H1 (cell line): ENCODE results near the gene PDZK1IP1. TPM values are rescaled to one million over a fixed set of nuclear protein-coding genes. Genes with fewer than 3 reads are reported as not detected.

Experiments used
- CTCF ChIA-PET: fragments of 300-600 bp; sonication (Branson Sonifier 250); formaldehyde crosslinking; loops from one replicate; lab custom pipeline; 2021; ENCODE audit not compliant: partially characterized antibody; lab: Charles Lee
- POLR2A ChIA-PET: fragments of 300-600 bp; sonication (Branson Sonifier 250); formaldehyde crosslinking; loops from one replicate; lab custom pipeline; 2021; ENCODE audit warnings: inconsistent platforms; ENCODE audit not compliant: partially characterized antibody; lab: Charles Lee
- DNase-seq, 2 experiments: peaks; one replicate each; pipeline versions ENCODE4 v3.0.0 to v3.0.0-alpha.2; 2010 to 2022; ENCODE audit warnings: low spot score in 2 of 2, low read depth in 1 of 2, mixed read lengths in 1 of 2
- FAIRE-seq: peaks from 2 replicates; lab custom pipeline; 2011; peaks lifted over from hg19 to GRCh38; lab: Jason Lieb, UNC
- H2AFZ ChIP-seq: 2 replicates; pipeline ENCODE4 v1.8.1; 2012; ENCODE audit warnings: low read length, inconsistent platforms
- H2AK5ac ChIP-seq: 2 replicates; pipeline ENCODE4 v1.6.1; 2013; ENCODE audit warnings: low read depth, low read length
- H2BK120ac ChIP-seq: replicated peaks from 2 replicates; pipeline ENCODE3; 2013; ENCODE audit warnings: low read depth, low read length, inconsistent platforms
- H2BK12ac ChIP-seq: 2 replicates; pipeline ENCODE4 v1.6.1; 2013; ENCODE audit warnings: low read depth, low read length
- H2BK15ac ChIP-seq: 2 replicates; pipeline ENCODE4 v1.6.1; 2013; ENCODE audit warnings: low read length
- H2BK20ac ChIP-seq: 2 replicates; pipeline ENCODE4 v1.6.1; 2013; ENCODE audit warnings: low read length
- H2BK5ac ChIP-seq: 2 replicates; pipeline ENCODE4 v1.6.1; 2013; ENCODE audit warnings: low read depth, low read length
- H3K14ac ChIP-seq: 2 replicates; pipeline ENCODE4 v1.6.1; 2013; ENCODE audit warnings: inconsistent platforms; ENCODE audit not compliant: insufficient read length
- H3K18ac ChIP-seq: 2 replicates; pipeline ENCODE4 v1.6.1; 2013; ENCODE audit warnings: low read length; ENCODE audit errors: extremely low read depth
- H3K23ac ChIP-seq: 2 replicates; pipeline ENCODE4 v1.6.1; 2013; ENCODE audit warnings: inconsistent platforms; ENCODE audit not compliant: insufficient read length
- H3K23me2 ChIP-seq: 2 replicates; pipeline ENCODE4 v1.6.1; 2013; ENCODE audit warnings: low read depth, low read length
- H3K27ac ChIP-seq: 2 replicates; pipeline ENCODE4 v1.6.1; 2011; ENCODE audit warnings: low read depth, low read length, inconsistent platforms
- H3K27me3 ChIP-seq, 4 experiments: replicated peaks in 1 of 4; 1 replicate in 1 of 4; 2 replicates in 3 of 4; pipeline versions ENCODE4 v1.6.1 to v1.8.1; 2011 to 2013; ENCODE audit warnings: low read length in 3 of 4, mild to moderate bottlenecking in 3 of 4, inconsistent platforms in 2 of 4, mixed read lengths in 2 of 4, moderate library complexity in 1 of 4; ENCODE audit not compliant: control insufficient read depth in 3 of 4, insufficient read depth in 3 of 4; ENCODE audit errors: extremely low read depth in 1 of 4
- H3K36me3 ChIP-seq, 4 experiments: 2 replicates each; pipeline versions ENCODE4 v1.6.1 to v1.8.1; 2011 to 2013; ENCODE audit warnings: mild to moderate bottlenecking in 4 of 4, low read length in 3 of 4, moderate library complexity in 2 of 4, control low read depth in 1 of 4, inconsistent platforms in 1 of 4; ENCODE audit not compliant: insufficient read depth in 4 of 4, control insufficient read depth in 2 of 4
- H3K4ac ChIP-seq: replicated peaks from 2 replicates; pipeline ENCODE3; 2013; ENCODE audit warnings: low read length, low read depth, mixed read lengths, inconsistent platforms; ENCODE audit not compliant: insufficient read length
- H3K4me1 ChIP-seq, 4 experiments: replicated peaks in 1 of 4; 1 replicate in 1 of 4; 2 replicates in 3 of 4; pipeline versions ENCODE4 v1.6.1 to v1.8.1; 2011 to 2013; ENCODE audit warnings: low read length in 3 of 4, inconsistent platforms in 2 of 4, mixed read lengths in 1 of 4; ENCODE audit not compliant: insufficient read depth in 4 of 4, control insufficient read depth in 3 of 4
- H3K4me2 ChIP-seq, 2 experiments: 2 replicates each; pipeline versions ENCODE4 v1.6.1 to v1.8.1; 2011 to 2013; ENCODE audit warnings: low read depth in 2 of 2, low read length in 2 of 2, control low read depth in 1 of 2, inconsistent platforms in 1 of 2, mild to moderate bottlenecking in 1 of 2; ENCODE audit not compliant: insufficient read depth in 1 of 2
- H3K4me3 ChIP-seq, 4 experiments: fragments of 200-600, 300-600 bp in 1 of 4; sonication (generic), shearing (Covaris generic), sonication (Bioruptor Twin) in 1 of 4; 2 replicates each; pipeline versions ENCODE4 v1.5.1 to v1.8.1; 2011 to 2016; ENCODE audit warnings: low read length in 4 of 4, low read depth in 3 of 4, control low read depth in 2 of 4, inconsistent platforms in 2 of 4, mild to moderate bottlenecking in 2 of 4, mixed read lengths in 1 of 4, moderate library complexity in 1 of 4; ENCODE audit not compliant: insufficient read depth in 2 of 4; ENCODE audit errors: extremely low read depth in 1 of 4
- H3K56ac ChIP-seq: replicated peaks from 2 replicates; pipeline ENCODE3; 2013; ENCODE audit warnings: low read depth, mild to moderate bottlenecking, mixed read lengths, low read length, inconsistent platforms; ENCODE audit not compliant: insufficient read length
- H3K79me1 ChIP-seq: 2 replicates; pipeline ENCODE4 v1.6.1; 2013; ENCODE audit warnings: low read depth, low read length, control low read depth
- H3K79me2 ChIP-seq, 2 experiments: 2 replicates each; pipeline versions ENCODE4 v1.6.1 to v1.8.1; 2012 to 2013; ENCODE audit warnings: low read length in 2 of 2, mild to moderate bottlenecking in 2 of 2, inconsistent platforms in 1 of 2; ENCODE audit not compliant: insufficient read depth in 2 of 2, control insufficient read depth in 1 of 2
- H3K9ac ChIP-seq, 4 experiments: replicated peaks in 1 of 4; 1 replicate in 1 of 4; 2 replicates in 3 of 4; pipeline versions ENCODE4 v1.6.1 to v1.8.1; 2011 to 2013; ENCODE audit warnings: low read depth in 3 of 4, low read length in 3 of 4, control low read depth in 2 of 4, mild to moderate bottlenecking in 2 of 4, moderate library complexity in 2 of 4, inconsistent platforms in 1 of 4; ENCODE audit errors: extremely low read depth in 1 of 4
- H3K9me3 ChIP-seq, 2 experiments: 2 replicates each; pipeline versions ENCODE4 v1.6.1 to v1.8.1; 2012 to 2013; ENCODE audit warnings: mild to moderate bottlenecking in 2 of 2, moderate library complexity in 2 of 2, control low read depth in 1 of 2, inconsistent platforms in 1 of 2, low read depth in 1 of 2, low read length in 1 of 2, mixed read lengths in 1 of 2; ENCODE audit not compliant: insufficient read depth in 2 of 2
- H4K20me1 ChIP-seq, 2 experiments: replicated peaks in 1 of 2; 2 replicates each; pipeline versions ENCODE3 to v1.8.1; 2011 to 2013; ENCODE audit warnings: inconsistent platforms in 2 of 2, low read length in 2 of 2, mild to moderate bottlenecking in 1 of 2; ENCODE audit not compliant: insufficient read depth in 2 of 2, control insufficient read depth in 1 of 2
- H4K5ac ChIP-seq: 2 replicates; pipeline ENCODE4 v1.6.1; 2013; ENCODE audit warnings: low read length, low read depth, mixed read lengths, inconsistent platforms; ENCODE audit not compliant: insufficient read length
- H4K8ac ChIP-seq: 2 replicates; pipeline ENCODE4 v1.8.0; 2013; ENCODE audit warnings: mild to moderate bottlenecking, moderate library complexity, low read length, inconsistent platforms; ENCODE audit not compliant: insufficient read depth; ENCODE audit errors: extremely low read depth
- H4K91ac ChIP-seq: replicated peaks from 2 replicates; pipeline ENCODE3; 2013; ENCODE audit warnings: low read length, mixed read lengths, inconsistent platforms; ENCODE audit not compliant: insufficient read length
- CBX8 ChIP-seq: fragments of 300-800, 300-1000 bp; sonication (generic); IDR thresholded peaks from 2 replicates; pipeline ENCODE4 v1.7.1; 2016; ENCODE audit warnings: low read depth, low read length, borderline replicate concordance
- EGR1 ChIP-seq: IDR thresholded peaks from 2 replicates; pipeline ENCODE4 v1.6.1; 2011; ENCODE audit warnings: low read depth, low read length, borderline replicate concordance
- EZH2 ChIP-seq: fragments of 200-600 bp; sonication (generic); IDR thresholded peaks from 2 replicates; pipeline ENCODE4 v1.7.1; 2012; ENCODE audit warnings: low read depth, mild to moderate bottlenecking, moderate library complexity, low read length, inconsistent platforms; ENCODE audit not compliant: severe bottlenecking
- GABPA ChIP-seq: IDR thresholded peaks from 2 replicates; pipeline ENCODE4 v1.6.1; 2011; ENCODE audit warnings: mild to moderate bottlenecking, low read length, moderate library complexity, borderline replicate concordance; ENCODE audit not compliant: insufficient read depth
- KDM1A ChIP-seq: fragments of 200-600, 300-600 bp; sonication (generic); IDR thresholded peaks from 2 replicates; pipeline ENCODE4 v1.7.1; 2016; ENCODE audit warnings: mild to moderate bottlenecking, low read length, borderline replicate concordance
- RAD21 ChIP-seq, 2 experiments: IDR thresholded peaks in 1 of 2; conservative IDR thresholded peaks in 1 of 2; 2 replicates each; pipeline ENCODE4 v1.6.1; 2011; ENCODE audit warnings: low read depth in 2 of 2, low read length in 2 of 2, improper control_type of control experiment in 1 of 2, inconsistent platforms in 1 of 2, mild to moderate bottlenecking in 1 of 2, moderate library complexity in 1 of 2
- SRF ChIP-seq: IDR thresholded peaks from 2 replicates; pipeline ENCODE4 v1.6.1; 2011; ENCODE audit warnings: mild to moderate bottlenecking, low read depth, low read length, moderate library complexity
- YY1 ChIP-seq: IDR thresholded peaks from 2 replicates; pipeline ENCODE4 v1.6.1; 2011; ENCODE audit warnings: low read depth, mild to moderate bottlenecking, low read length
- WGBS, 2 experiments: shearing (Covaris generic) in 1 of 2; methylation state at CpG; one replicate each; pipeline versions ENCODE4 v1.1.6 to v1.1.7; 2013 to 2015; ENCODE audit warnings: low lambda C conversion rate in 2 of 2, mixed read lengths in 2 of 2, inconsistent platforms in 1 of 2, low coverage in 1 of 2, missing lambda C conversion rate in 1 of 2; ENCODE audit not compliant: insufficient replicate concordance in 2 of 2, insufficient coverage in 1 of 2, insufficient read length in 1 of 2; ENCODE audit errors: extremely low coverage in 1 of 2, missing lambda C conversion rate in 1 of 2; 5-methylcytosine and 5-hydroxymethylcytosine counted together
- polyA plus RNA-seq, 7 experiments: library from polyadenylated mRNA; depleted of rRNA in 3 of 7; stranded (reverse) in 5 of 7; unstranded in 2 of 7; fragments of >200 nt in 5 of 7; fragments of 200-250 nt in 2 of 7; gene quantifications; 1 replicate in 5 of 7; 2 replicates in 1 of 7; 4 replicates in 1 of 7; pipeline versions ENCODE4 v1.2.1 to v1.2.3, GENCODE V29; 2011 to 2013; ENCODE audit warnings: missing spikeins in 2 of 7, mixed read lengths in 2 of 7
- total RNA-seq: library from RNA; stranded (reverse); fragmentation: NEBNext Ultra II Directional; extraction: Animal tissue kit (Norgen Biotek cat#: 25700); gene quantifications from 2 replicates; pipeline ENCODE4 v1.2.1, GENCODE V29; 2021
- TF ChIP-seq, protein P1 (sequence below): IDR thresholded peaks from 2 replicates; pipeline ENCODE4 v1.6.1; 2012; ENCODE audit warnings: inconsistent platforms
- TF ChIP-seq, protein P2 (sequence below): IDR thresholded peaks from 2 replicates; pipeline ENCODE4 v1.6.1; 2012; ENCODE audit warnings: inconsistent platforms

Gene PDZK1IP1
- total and polyA plus RNA-seq, 2 of the 8 experiments (the other 6 are each of a cell fraction or from before 2014, with no cell fraction given) = 0.17 TPM; not detected in 1

DNA sequence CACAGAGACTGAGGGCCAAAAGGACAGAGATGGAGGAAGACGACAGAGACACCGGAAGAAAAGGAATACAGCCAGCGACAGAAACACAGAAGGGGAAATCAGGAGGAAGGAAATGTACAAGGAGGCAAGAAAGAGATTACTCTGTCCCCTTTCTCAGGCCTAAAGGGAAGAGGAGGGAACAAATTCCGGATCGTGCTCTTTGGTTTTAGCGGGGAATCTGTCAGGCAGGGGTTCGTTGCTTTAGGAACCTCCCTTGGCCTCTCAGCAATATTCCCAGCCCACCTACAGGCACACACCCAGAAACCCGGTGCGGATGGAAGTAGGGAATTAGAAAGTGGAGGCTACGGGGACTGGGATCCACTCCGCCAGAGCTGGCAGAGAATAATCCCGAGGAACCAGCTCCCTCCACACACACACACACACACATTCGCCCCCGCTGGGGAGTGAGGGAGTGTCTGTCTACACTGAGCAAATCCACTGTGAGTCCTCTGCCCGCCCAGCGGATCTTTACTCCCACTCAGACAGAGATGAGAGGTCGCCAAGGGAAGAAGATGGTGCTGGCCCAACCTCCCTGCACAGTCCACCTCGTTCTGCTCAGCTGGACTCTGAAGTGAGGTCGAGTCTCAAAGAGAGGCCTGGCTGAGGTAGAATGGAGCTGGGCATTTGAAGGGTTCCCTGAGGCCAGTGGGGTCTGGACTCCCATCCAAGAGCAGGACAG lies 36.4 kb upstream of the PDZK1IP1 start:
- peaks cover 7 to 45% (median 35%) of the 10 kb centered on the region in 4 experiments for H3K4me1 ChIP-seq
- TF ChIP-seq KDM1A (no peak), SRF (no peak), RAD21 (IDR thresholded peaks at IDR 0.05 in 1 of 2, conservative IDR thresholded peaks at IDR 0.05 in 1 of 2; ENCODE audit: low read depth in 2 of 2, low read length in 2 of 2) (no peak), EZH2 (peak; percentile 98), GABPA (no peak), EGR1 (no peak), YY1 (no peak), CBX8 (no peak)
- TF ChIP-seq, protein P1, sequence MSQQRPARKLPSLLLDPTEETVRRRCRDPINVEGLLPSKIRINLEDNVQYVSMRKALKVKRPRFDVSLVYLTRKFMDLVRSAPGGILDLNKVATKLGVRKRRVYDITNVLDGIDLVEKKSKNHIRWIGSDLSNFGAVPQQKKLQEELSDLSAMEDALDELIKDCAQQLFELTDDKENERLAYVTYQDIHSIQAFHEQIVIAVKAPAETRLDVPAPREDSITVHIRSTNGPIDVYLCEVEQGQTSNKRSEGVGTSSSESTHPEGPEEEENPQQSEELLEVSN = no peak
- TF ChIP-seq, protein P2, sequence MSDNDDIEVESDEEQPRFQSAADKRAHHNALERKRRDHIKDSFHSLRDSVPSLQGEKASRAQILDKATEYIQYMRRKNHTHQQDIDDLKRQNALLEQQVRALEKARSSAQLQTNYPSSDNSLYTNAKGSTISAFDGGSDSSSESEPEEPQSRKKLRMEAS = no peak

More for the DNA sequence above, 36.4 kb upstream of the PDZK1IP1 start:
- Histone ChIP-seq H3K79me1 (no peaks in the 10 kb centered on the region), H3K23ac (no peak overlapping the region), H2BK120ac (no peak overlapping the region), H4K20me1 (peaks cover 5 to 17% of the 10 kb centered on the region in 2 experiments), H3K56ac (no peak overlapping the region), H4K5ac (no peak overlapping the region), H3K18ac (no peak overlapping the region), H3K23me2 (peaks cover 8% of the 10 kb centered on the region), H2BK5ac (no peak overlapping the region), H4K8ac (no peak overlapping the region), H3K79me2 (no peaks in the 10 kb centered on the region), H2BK20ac (0 out of 2 replicates have a peak overlapping the region, but pooled peaks have one; percentile 13), H3K9me3 (no peaks in the 10 kb centered on the region), H3K27ac (no peak overlapping the region), H2BK12ac (peak overlapping the region; percentile 72), H2BK15ac (0 out of 2 replicates have a peak overlapping the region, but pooled peaks have one; percentile 29), H2AFZ (no peak overlapping the region), H3K14ac (no peak overlapping the region), H2AK5ac (no peak overlapping the region), H4K91ac (no peak overlapping the region), H3K27me3 (peaks cover 91 to 100% (median 100%) of the 10 kb centered on the region in 4 experiments), H3K36me3 (no peaks in the 10 kb centered on the region; a peak in 1 of 8 replicates), H3K9ac (no peak overlapping the region), H3K4ac (no peak overlapping the region), H3K4me2 (peak overlapping the region; percentile 67 to 71), H3K4me3 (peak overlapping the region in 1 of 4 experiments; percentile 54; a peak in 2 of 8 replicates)
- CTCF ChIA-PET = interaction anchor here (0.5 to 5.9 kb wide), 8 partner anchors 10 to 59 kb away, joined by 3 to 30 read pairs (median 4); no protein-coding TSS in a partner anchor
- DNase-seq (no peak), FAIRE-seq (no peak)
- 6% methylated on average over 14 of the region's 19 CpGs; no CpG with 5 or more reads in 1 of the 2 experiments for WGBS, 2 experiments
- POLR2A ChIA-PET = interaction anchor here (1.8 to 2.1 kb wide), 2 partner anchors 11 to 26 kb away, joined by 3 to 4 read pairs; no protein-coding TSS in a partner anchor
